ENCODE data around the gene OXSR1. TPM values are rescaled to one million over a fixed set of nuclear protein-coding genes. Genes with fewer than 3 reads are reported as not detected.
"Not testable (repeated sequence)": the region's sequence is repeated elsewhere in the genome, so short reads cannot be mapped to it uniquely, and the experiment has no call there.

The OXSR1 gene
- total RNA-seq, 1 donor from 2014 or later = 36.0 TPM

DNA sequence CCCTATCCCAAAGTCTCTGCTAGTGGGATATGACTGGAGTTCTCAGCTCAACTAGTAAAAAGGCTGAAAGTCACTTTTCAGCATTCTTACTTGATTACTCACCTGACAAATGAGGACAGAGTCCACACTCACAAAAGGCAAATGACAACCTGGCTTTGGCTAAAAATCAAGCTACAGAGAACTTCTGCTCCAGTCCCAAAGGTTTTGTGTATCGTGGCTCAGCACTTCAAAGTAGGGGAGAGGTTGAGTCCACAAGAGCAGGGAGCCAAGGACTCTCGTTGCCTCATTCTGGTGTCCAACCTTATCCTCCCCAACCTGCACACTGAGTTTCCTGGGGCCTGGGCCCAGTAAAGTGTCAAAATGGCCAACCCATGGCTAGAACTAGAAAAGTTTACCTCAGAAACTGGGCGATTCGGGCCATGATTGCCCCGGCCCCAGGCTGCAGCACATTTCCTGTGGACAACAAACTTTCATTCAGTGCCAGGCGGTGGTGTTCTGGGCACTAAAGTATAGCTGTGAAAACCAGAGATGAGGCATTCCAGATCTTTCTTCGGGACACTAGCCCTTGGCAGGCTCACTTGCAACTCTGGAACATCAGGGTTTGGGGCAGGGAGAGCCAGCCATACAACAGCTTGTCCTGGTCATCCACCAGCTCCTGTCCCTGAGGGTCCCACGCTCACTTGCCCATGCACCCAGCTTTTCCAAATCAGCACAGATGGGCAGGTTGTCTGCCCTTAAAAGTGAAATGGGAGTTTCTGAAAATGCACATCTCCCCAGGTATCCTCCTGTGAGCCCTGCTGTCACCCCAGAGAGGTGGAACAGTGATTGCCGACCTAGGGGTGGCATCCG, 31.6 kb upstream of the OXSR1 start:
- H3K4me3 Mint-ChIP-seq (ENCODE audit: unreplicated experiment) = peak overlapping the region; percentile 21
- TF ChIP-seq, protein P1, sequence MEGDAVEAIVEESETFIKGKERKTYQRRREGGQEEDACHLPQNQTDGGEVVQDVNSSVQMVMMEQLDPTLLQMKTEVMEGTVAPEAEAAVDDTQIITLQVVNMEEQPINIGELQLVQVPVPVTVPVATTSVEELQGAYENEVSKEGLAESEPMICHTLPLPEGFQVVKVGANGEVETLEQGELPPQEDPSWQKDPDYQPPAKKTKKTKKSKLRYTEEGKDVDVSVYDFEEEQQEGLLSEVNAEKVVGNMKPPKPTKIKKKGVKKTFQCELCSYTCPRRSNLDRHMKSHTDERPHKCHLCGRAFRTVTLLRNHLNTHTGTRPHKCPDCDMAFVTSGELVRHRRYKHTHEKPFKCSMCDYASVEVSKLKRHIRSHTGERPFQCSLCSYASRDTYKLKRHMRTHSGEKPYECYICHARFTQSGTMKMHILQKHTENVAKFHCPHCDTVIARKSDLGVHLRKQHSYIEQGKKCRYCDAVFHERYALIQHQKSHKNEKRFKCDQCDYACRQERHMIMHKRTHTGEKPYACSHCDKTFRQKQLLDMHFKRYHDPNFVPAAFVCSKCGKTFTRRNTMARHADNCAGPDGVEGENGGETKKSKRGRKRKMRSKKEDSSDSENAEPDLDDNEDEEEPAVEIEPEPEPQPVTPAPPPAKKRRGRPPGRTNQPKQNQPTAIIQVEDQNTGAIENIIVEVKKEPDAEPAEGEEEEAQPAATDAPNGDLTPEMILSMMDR (IDR thresholded peaks at IDR 0.05; ENCODE audit: unreplicated experiment) = no peak
- H3K9me3 Mint-ChIP-seq (ENCODE audit: unreplicated experiment) = no peaks in the 10 kb centered on the region
- H3K27me3 Mint-ChIP-seq (ENCODE audit: unreplicated experiment) = peaks cover 7% of the 10 kb centered on the region
- no peak overlapping the region for H3K27ac Mint-ChIP-seq (ENCODE audit: unreplicated experiment)
- peaks cover 25% of the 10 kb centered on the region for H3K36me3 Mint-ChIP-seq (ENCODE audit: low read depth, unreplicated experiment)
- H3K4me1 Mint-ChIP-seq (ENCODE audit: unreplicated experiment) = peaks cover 21% of the 10 kb centered on the region
- no peak for DNase-seq (ENCODE audit: low spot score)

GRCh38 chr3:38134517-38135143, 30.7 kb upstream of the OXSR1 start:
- not testable (repeated sequence) for H3K27me3 Mint-ChIP-seq (ENCODE audit: unreplicated experiment); H3K9me3 Mint-ChIP-seq (ENCODE audit: unreplicated experiment); DNase-seq (ENCODE audit: low spot score); H3K27ac Mint-ChIP-seq (ENCODE audit: unreplicated experiment)
- Mint-ChIP-seq H3K4me1 (ENCODE audit: unreplicated experiment) (peaks cover 26% of the 10 kb centered on the region), H3K36me3 (ENCODE audit: low read depth, unreplicated experiment) (peaks cover 23% of the 10 kb centered on the region), H3K4me3 (ENCODE audit: unreplicated experiment) (peak overlapping the region; percentile 79)

GRCh38 chr3:38135621-38136277, 29.6 kb upstream of the OXSR1 start:
- not testable (repeated sequence) for H3K9me3 Mint-ChIP-seq (ENCODE audit: unreplicated experiment); H3K27me3 Mint-ChIP-seq (ENCODE audit: unreplicated experiment); DNase-seq (ENCODE audit: low spot score)
- peak overlapping the region; percentile 67 for H3K27ac Mint-ChIP-seq (ENCODE audit: unreplicated experiment)
- peaks cover 18% of the 10 kb centered on the region for H3K36me3 Mint-ChIP-seq (ENCODE audit: low read depth, unreplicated experiment)
- H3K4me3 Mint-ChIP-seq (ENCODE audit: unreplicated experiment) = peak overlapping the region; percentile 92
- peaks cover 32% of the 10 kb centered on the region for H3K4me1 Mint-ChIP-seq (ENCODE audit: unreplicated experiment)

GRCh38 chr3:38136393-38136776, 29.0 kb upstream of the OXSR1 start:
- Mint-ChIP-seq H3K4me1 (ENCODE audit: unreplicated experiment) (peaks cover 34% of the 10 kb centered on the region), H3K4me3 (ENCODE audit: unreplicated experiment) (peak overlapping the region; percentile 92), H3K27me3 (ENCODE audit: unreplicated experiment) (peaks cover 10% of the 10 kb centered on the region), H3K9me3 (ENCODE audit: unreplicated experiment) (no peaks in the 10 kb centered on the region), H3K27ac (ENCODE audit: unreplicated experiment) (peak overlapping the region; percentile 22), H3K36me3 (ENCODE audit: low read depth, unreplicated experiment) (peaks cover 24% of the 10 kb centered on the region)
- TF ChIP-seq, protein P1 (IDR thresholded peaks at IDR 0.05; ENCODE audit: unreplicated experiment) = no peak
- DNase-seq (ENCODE audit: low spot score) = no peak

DNA sequence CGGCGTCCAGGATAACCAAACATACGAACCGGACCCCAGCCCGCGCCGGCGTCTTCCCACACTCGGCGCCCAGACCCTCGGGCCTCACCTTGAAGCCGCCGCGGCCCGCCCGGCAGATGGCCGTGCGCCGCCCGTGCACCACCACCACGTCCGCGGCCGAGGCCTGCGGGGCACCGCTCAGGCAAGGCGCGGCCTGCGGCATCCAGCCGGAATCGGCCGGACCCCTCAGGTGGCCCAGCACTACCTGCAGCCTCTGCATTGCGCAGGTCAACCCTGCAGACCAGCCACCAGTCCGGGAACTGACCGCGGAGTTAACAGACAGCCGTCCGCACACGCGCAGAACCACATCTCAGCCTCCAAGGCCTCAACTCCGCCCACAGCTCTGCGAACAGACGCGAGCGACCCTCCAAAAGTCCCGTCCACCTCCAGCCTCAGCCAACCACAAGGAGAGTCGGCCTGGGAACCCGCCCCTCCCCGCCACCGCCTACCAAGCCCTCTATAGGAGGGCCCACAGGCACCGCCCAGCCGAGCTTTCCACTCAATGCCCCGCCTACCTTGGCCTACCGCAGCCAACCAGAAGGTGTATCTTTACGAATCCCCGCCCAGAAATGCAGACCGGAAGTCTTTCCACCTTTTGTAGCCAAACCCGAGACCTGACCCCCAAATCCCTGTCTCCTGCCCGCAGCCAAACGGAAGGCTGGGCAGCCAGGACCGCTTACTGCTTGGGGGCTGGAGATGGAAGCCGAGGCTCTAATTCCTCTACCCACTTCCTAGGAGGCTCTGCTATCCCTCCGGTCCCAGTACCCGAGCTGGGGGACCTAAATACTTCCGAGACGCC, 28.3 kb upstream of the OXSR1 start, which contains the start of gene ACAA1:
Gene ACAA1 (minus strand): TSS at position 351 of the 838 bp plus-strand sequence. CDS start 92 bp downstream, at position 259.
- TF ChIP-seq, protein P1 (IDR thresholded peaks at IDR 0.05; ENCODE audit: unreplicated experiment) = no peak
- Mint-ChIP-seq H3K27ac (ENCODE audit: unreplicated experiment) (peak within 1 kb of the TSS; percentile 96), H3K9me3 (ENCODE audit: unreplicated experiment) (no peaks in the 10 kb centered on the region), H3K4me1 (ENCODE audit: unreplicated experiment) (peaks cover 34% of the 10 kb centered on the region), H3K36me3 (ENCODE audit: low read depth, unreplicated experiment) (peaks cover 27% of the 10 kb centered on the region), H3K27me3 (ENCODE audit: unreplicated experiment) (peaks cover 14% of the 10 kb centered on the region), H3K4me3 (ENCODE audit: unreplicated experiment) (peak within 1 kb of the TSS; percentile 95)
- peak; percentile 96 for DNase-seq (ENCODE audit: low spot score)

All from endothelial cell (in vitro differentiated cells).